ENCODE data around the gene LDLRAD4.
"Not testable (repeated sequence)": the region's sequence is repeated elsewhere in the genome, so short reads cannot be mapped to it uniquely, and the experiment has no call there.

LDLRAD4 gene

GRCh38 chr18:13471198-13471845 lies 252.8 kb downstream of the LDLRAD4 start:
- H3K4me3 ChIP-seq (ENCODE audit: low read depth, low read length) = no peak overlapping the region
- no peak for TF ChIP-seq CTCF (IDR thresholded peaks at IDR 0.05; ENCODE audit: low read depth, low read length)

GRCh38 chr18:13471971-13472628 lies 253.5 kb downstream of the LDLRAD4 start:
- no peak overlapping the region for H3K4me3 ChIP-seq (ENCODE audit: low read depth, low read length)
- no peak for TF ChIP-seq CTCF (IDR thresholded peaks at IDR 0.05; ENCODE audit: low read depth, low read length)

- TF ChIP-seq CTCF (IDR thresholded peaks at IDR 0.05; ENCODE audit: low read depth, low read length) = no peak
- H3K4me3 ChIP-seq (ENCODE audit: low read depth, low read length) = no peak overlapping the region
These were observed 255.2 kb downstream of the LDLRAD4 start for GRCh38 chr18:13473751-13474150.

GRCh38 chr18:13474336-13474735 lies 255.8 kb downstream of the LDLRAD4 start:
- no peak for TF ChIP-seq CTCF (IDR thresholded peaks at IDR 0.05; ENCODE audit: low read depth, low read length)

GRCh38 chr18:13474907-13475545 lies 256.5 kb downstream of the LDLRAD4 start:
- TF ChIP-seq CTCF (IDR thresholded peaks at IDR 0.05; ENCODE audit: low read depth, low read length) = no peak
- no peak overlapping the region for H3K4me3 ChIP-seq (ENCODE audit: low read depth, low read length)

More at GRCh38 chr18:13474336-13474735, 255.8 kb downstream of the LDLRAD4 start:
- H3K4me3 ChIP-seq (ENCODE audit: low read depth, low read length) = no peak overlapping the region

GRCh38 chr18:13476312-13476711 lies 257.8 kb downstream of the LDLRAD4 start:
- not testable (repeated sequence) for H3K4me3 ChIP-seq (ENCODE audit: low read depth, low read length)

- no peak for TF ChIP-seq CTCF (IDR thresholded peaks at IDR 0.05; ENCODE audit: low read depth, low read length)
These were observed 258.7 kb downstream of the LDLRAD4 start for GRCh38 chr18:13477147-13477683.

More at GRCh38 chr18:13477147-13477683, 258.7 kb downstream of the LDLRAD4 start:
- no peak overlapping the region for H3K4me3 ChIP-seq (ENCODE audit: low read depth, low read length)
